Hepatocyte (in vitro differentiated cells): ENCODE measurements around the gene TBC1D3G.
"Not testable (repeated sequence)": the region's sequence is repeated elsewhere in the genome, so short reads cannot be mapped to it uniquely, and the experiment has no call there.

Experiments used
- EZH2 ChIP-seq: fragments of 200-600 bp; sonication (generic); IDR thresholded peaks from 2 replicates; pipeline ENCODE4 v1.6.1; 2016; ENCODE audit warnings: antibody characterized with exemption, mild to moderate bottlenecking, borderline replicate concordance
- EZH2phosphoT487 ChIP-seq: fragments of 200-600 bp; sonication (generic); IDR thresholded peaks from one replicate; pipeline ENCODE4 v1.6.1; 2018; ENCODE audit warnings: antibody characterized with exemption, mild to moderate bottlenecking, low read depth, moderate library complexity; ENCODE audit not compliant: unreplicated experiment, severe bottlenecking
- TF ChIP-seq, protein P1 (sequence below): fragments of 200-600 bp; sonication (generic); IDR thresholded peaks from 2 replicates; pipeline ENCODE4 v1.5.1; 2016; ENCODE audit warnings: antibody characterized with exemption, mild to moderate bottlenecking; ENCODE audit not compliant: poor library complexity

- TF ChIP-seq, protein P1, sequence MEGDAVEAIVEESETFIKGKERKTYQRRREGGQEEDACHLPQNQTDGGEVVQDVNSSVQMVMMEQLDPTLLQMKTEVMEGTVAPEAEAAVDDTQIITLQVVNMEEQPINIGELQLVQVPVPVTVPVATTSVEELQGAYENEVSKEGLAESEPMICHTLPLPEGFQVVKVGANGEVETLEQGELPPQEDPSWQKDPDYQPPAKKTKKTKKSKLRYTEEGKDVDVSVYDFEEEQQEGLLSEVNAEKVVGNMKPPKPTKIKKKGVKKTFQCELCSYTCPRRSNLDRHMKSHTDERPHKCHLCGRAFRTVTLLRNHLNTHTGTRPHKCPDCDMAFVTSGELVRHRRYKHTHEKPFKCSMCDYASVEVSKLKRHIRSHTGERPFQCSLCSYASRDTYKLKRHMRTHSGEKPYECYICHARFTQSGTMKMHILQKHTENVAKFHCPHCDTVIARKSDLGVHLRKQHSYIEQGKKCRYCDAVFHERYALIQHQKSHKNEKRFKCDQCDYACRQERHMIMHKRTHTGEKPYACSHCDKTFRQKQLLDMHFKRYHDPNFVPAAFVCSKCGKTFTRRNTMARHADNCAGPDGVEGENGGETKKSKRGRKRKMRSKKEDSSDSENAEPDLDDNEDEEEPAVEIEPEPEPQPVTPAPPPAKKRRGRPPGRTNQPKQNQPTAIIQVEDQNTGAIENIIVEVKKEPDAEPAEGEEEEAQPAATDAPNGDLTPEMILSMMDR, result not testable (repeated sequence)
- not testable (repeated sequence) for TF ChIP-seq EZH2phosphoT487, EZH2
Observed at GRCh38 chr17:36323584-36323983, at the start of gene TBC1D3G.
